KMS-11 (cell line): ENCODE measurements around the gene ASF1A.

ENCODE experiments used
- H2AFZ ChIP-seq: fragments of 200-600 bp; sonication (generic); 2 replicates; pipeline ENCODE4 v1.6.1; 2016; ENCODE audit warnings: antibody characterized with exemption, mixed run types, low read depth
- H3K27ac ChIP-seq: fragments of 200-600 bp; sonication (generic); 2 replicates; pipeline ENCODE4 v1.6.1; 2016; ENCODE audit warnings: mild to moderate bottlenecking, mixed run types
- H3K27me3 ChIP-seq: fragments of 200-600 bp; sonication (generic); 2 replicates; pipeline ENCODE4 v1.6.1; 2017; ENCODE audit warnings: mild to moderate bottlenecking, low read depth, mixed run types, moderate library complexity; ENCODE audit not compliant: insufficient read depth
- H3K36me3 ChIP-seq: fragments of 200-600 bp; sonication (generic); 2 replicates; pipeline ENCODE4 v1.6.1; 2017; ENCODE audit warnings: mild to moderate bottlenecking, mixed run types; ENCODE audit not compliant: insufficient read depth
- H3K4me1 ChIP-seq: fragments of 200-600 bp; sonication (generic); 2 replicates; pipeline ENCODE4 v1.6.1; 2016; ENCODE audit warnings: mild to moderate bottlenecking, low read depth, mixed run types; ENCODE audit not compliant: poor library complexity, severe bottlenecking
- H3K4me2 ChIP-seq: fragments of 200-600 bp; sonication (generic); 2 replicates; pipeline ENCODE4 v1.7.0; 2016; ENCODE audit warnings: mild to moderate bottlenecking, mixed run types
- H3K4me3 ChIP-seq: fragments of 200-600 bp; sonication (generic); IDR thresholded peaks from 2 replicates; pipeline ENCODE4 v1.6.1; 2017; ENCODE audit warnings: low read depth, low read length, mixed read lengths; ENCODE audit not compliant: insufficient read depth
- H3K79me2 ChIP-seq: fragments of 200-600 bp; sonication (generic); 2 replicates; pipeline ENCODE4 v1.6.1; 2016; ENCODE audit warnings: low read depth, mixed run types; ENCODE audit not compliant: insufficient read depth
- H3K9ac ChIP-seq: fragments of 200-600 bp; sonication (generic); 2 replicates; pipeline ENCODE4 v1.6.1; 2016; ENCODE audit warnings: mild to moderate bottlenecking, mixed run types
- H4K20me1 ChIP-seq: fragments of 200-600 bp; sonication (generic); 2 replicates; pipeline ENCODE4 v1.6.1; 2016; ENCODE audit warnings: mild to moderate bottlenecking, mixed run types; ENCODE audit not compliant: insufficient read depth
- TF ChIP-seq, protein P1 (sequence below): fragments of 200-600 bp; sonication (generic); conservative IDR thresholded peaks from 2 replicates; pipeline ENCODE4 v1.6.1; 2017; ENCODE audit warnings: low read depth, mild to moderate bottlenecking, antibody characterized with exemption, low read length, moderate library complexity, mixed read lengths

Gene ASF1A

DNA sequence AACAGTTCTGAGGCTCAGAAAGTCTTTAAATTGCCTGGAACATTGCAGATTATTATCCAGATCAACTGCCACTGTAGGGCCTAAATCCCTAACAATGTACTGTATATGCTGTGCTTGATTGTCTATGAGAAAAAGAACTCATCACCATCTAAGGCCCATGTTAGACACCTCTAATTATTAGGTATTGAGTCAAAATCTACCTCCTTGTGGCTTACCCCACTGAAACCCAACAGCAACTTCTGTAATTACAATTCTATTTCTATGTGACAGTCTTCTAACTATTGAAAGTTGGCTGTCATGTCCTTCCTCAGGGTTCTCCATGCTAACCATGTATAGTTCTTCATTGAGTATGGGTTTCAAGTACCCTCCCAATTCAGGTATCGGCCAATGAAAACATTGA lies 27.1 kb downstream of the ASF1A start:
- H3K4me2 ChIP-seq, result no peak overlapping the region
- no peaks in the 10 kb centered on the region for H3K4me1 ChIP-seq
- H2AFZ ChIP-seq, result no peak overlapping the region
- TF ChIP-seq, protein P1, sequence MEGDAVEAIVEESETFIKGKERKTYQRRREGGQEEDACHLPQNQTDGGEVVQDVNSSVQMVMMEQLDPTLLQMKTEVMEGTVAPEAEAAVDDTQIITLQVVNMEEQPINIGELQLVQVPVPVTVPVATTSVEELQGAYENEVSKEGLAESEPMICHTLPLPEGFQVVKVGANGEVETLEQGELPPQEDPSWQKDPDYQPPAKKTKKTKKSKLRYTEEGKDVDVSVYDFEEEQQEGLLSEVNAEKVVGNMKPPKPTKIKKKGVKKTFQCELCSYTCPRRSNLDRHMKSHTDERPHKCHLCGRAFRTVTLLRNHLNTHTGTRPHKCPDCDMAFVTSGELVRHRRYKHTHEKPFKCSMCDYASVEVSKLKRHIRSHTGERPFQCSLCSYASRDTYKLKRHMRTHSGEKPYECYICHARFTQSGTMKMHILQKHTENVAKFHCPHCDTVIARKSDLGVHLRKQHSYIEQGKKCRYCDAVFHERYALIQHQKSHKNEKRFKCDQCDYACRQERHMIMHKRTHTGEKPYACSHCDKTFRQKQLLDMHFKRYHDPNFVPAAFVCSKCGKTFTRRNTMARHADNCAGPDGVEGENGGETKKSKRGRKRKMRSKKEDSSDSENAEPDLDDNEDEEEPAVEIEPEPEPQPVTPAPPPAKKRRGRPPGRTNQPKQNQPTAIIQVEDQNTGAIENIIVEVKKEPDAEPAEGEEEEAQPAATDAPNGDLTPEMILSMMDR, result no peak
- H3K27ac ChIP-seq, result no peak overlapping the region
- no peaks in the 10 kb centered on the region for H4K20me1 ChIP-seq
- no peaks in the 10 kb centered on the region for H3K79me2 ChIP-seq
- no peak overlapping the region for H3K9ac ChIP-seq
- H3K27me3 ChIP-seq, result no peaks in the 10 kb centered on the region
- H3K4me3 ChIP-seq, result no peak overlapping the region
- H3K36me3 ChIP-seq, result no peaks in the 10 kb centered on the region

GRCh38 chr6:118923035-118923434 lies 29.1 kb downstream of the ASF1A start:
- TF ChIP-seq, protein P1, result no peak
- Histone ChIP-seq H3K4me1 (no peaks in the 10 kb centered on the region), H3K27ac (no peak overlapping the region), H3K9ac (no peak overlapping the region), H3K4me2 (no peak overlapping the region), H4K20me1 (no peaks in the 10 kb centered on the region), H3K36me3 (no peaks in the 10 kb centered on the region), H3K79me2 (no peaks in the 10 kb centered on the region), H3K4me3 (no peak overlapping the region), H3K27me3 (no peaks in the 10 kb centered on the region), H2AFZ (no peak overlapping the region)

- no peaks in the 10 kb centered on the region for H3K36me3 ChIP-seq
- peaks cover 8% of the 10 kb centered on the region for H3K4me1 ChIP-seq
- no peaks in the 10 kb centered on the region for H3K27me3 ChIP-seq
- H3K4me3 ChIP-seq, result no peak overlapping the region
- no peaks in the 10 kb centered on the region for H3K79me2 ChIP-seq
- TF ChIP-seq, protein P1, result no peak
- no peak overlapping the region for H3K27ac ChIP-seq
- H4K20me1 ChIP-seq, result no peaks in the 10 kb centered on the region
- H3K9ac ChIP-seq, result no peak overlapping the region
- H2AFZ ChIP-seq, result no peak overlapping the region
- no peak overlapping the region for H3K4me2 ChIP-seq
Observed at GRCh38 chr6:118930680-118931079, 36.7 kb downstream of the ASF1A start.

GRCh38 chr6:118931436-118931835 lies 37.5 kb downstream of the ASF1A start:
- Histone ChIP-seq H3K4me2 (no peak overlapping the region), H2AFZ (no peak overlapping the region), H3K4me1 (peaks cover 8% of the 10 kb centered on the region), H4K20me1 (no peaks in the 10 kb centered on the region), H3K9ac (no peak overlapping the region), H3K4me3 (no peak overlapping the region), H3K27me3 (no peaks in the 10 kb centered on the region), H3K36me3 (no peaks in the 10 kb centered on the region), H3K27ac (no peak overlapping the region), H3K79me2 (no peaks in the 10 kb centered on the region)
- TF ChIP-seq, protein P1, result no peak
